HCT116 (cell line): ENCODE measurements around the gene TRIM69. TPM values are rescaled to one million over a fixed set of nuclear protein-coding genes. Genes with fewer than 3 reads are reported as not detected.

Experiments
- ATAC-seq: fragments of 200-7000 bp; cut with Tn5 transposase; 2 replicates; pipeline ENCODE4 v1.9.1; 2020; ENCODE audit warnings: mild to moderate bottlenecking, moderate library complexity
- BruUV-seq: library from RNA; stranded (reverse); fragments of 400-500 nt; replicated peaks from 2 replicates; lab custom pipeline; 2021; lab: Mats Ljungman, UMichigan
- CTCF ChIA-PET: fragments of 300-600 bp; sonication (Branson Sonifier 250); formaldehyde crosslinking; loops from one replicate; lab custom pipeline; 2021; ENCODE audit warnings: antibody characterized with exemption; lab: Charles Lee
- POLR2A ChIA-PET: fragments of 300-600, 350-600 bp; sonication (Branson Sonifier 250); formaldehyde crosslinking; loops from one replicate; lab custom pipeline; 2021; ENCODE audit warnings: antibody characterized with exemption; lab: Charles Lee
- RAD21 ChIA-PET, 2 experiments: fragments of 300-600 bp; sonication (Branson Sonifier 250); formaldehyde crosslinking; loops; one replicate each; lab custom pipeline; 2023; ENCODE audit warnings: low total read pairs in 2 of 2; ENCODE audit not compliant: uncharacterized antibody in 2 of 2, unreplicated experiment in 2 of 2, low non-redundant PET in 1 of 2; lab: Charles Lee
- DNase-seq: peaks from one replicate; pipeline ENCODE4 v3.0.0-alpha.2; 2010; ENCODE audit warnings: low read depth, low spot score
- H2AFZ ChIP-seq: fragments of 200-600 bp; shearing (Covaris generic), sonication (generic); 2 replicates; pipeline ENCODE4 v1.6.1; 2017; ENCODE audit warnings: low read depth, mixed run types, mixed read lengths, antibody characterized with exemption, low read length; ENCODE audit not compliant: poor library complexity, severe bottlenecking
- H3K27ac ChIP-seq: 2 replicates; pipeline ENCODE4 v1.5.1; 2012; ENCODE audit warnings: low read depth, low read length
- H3K27me3 ChIP-seq: fragments of 200-600 bp; sonication (generic); 2 replicates; pipeline ENCODE4 v1.6.1; 2016; ENCODE audit warnings: mixed run types, low read length, mixed read lengths; ENCODE audit not compliant: insufficient read depth
- H3K36me3 ChIP-seq, 2 experiments: fragments of 200-500 bp in 1 of 2; fragments of 200-600 bp in 1 of 2; sonication (Bioruptor generic) in 1 of 2; sonication (generic) in 1 of 2; 2 replicates each; pipeline versions ENCODE4 v1.5.1 to v1.6.1; 2014 to 2016; ENCODE audit warnings: low read length in 2 of 2, inconsistent platforms in 1 of 2, mixed read lengths in 1 of 2, mixed run types in 1 of 2; ENCODE audit not compliant: insufficient read depth in 2 of 2, control insufficient read depth in 1 of 2
- H3K4me1 ChIP-seq, 2 experiments: fragments of 200-600 bp in 1 of 2; sonication (generic) in 1 of 2; 2 replicates each; pipeline versions ENCODE4 v1.5.1 to v1.6.1; 2012 to 2017; ENCODE audit warnings: low read length in 2 of 2, inconsistent platforms in 1 of 2, mild to moderate bottlenecking in 1 of 2, mixed read lengths in 1 of 2, mixed run types in 1 of 2, moderate library complexity in 1 of 2; ENCODE audit not compliant: insufficient read depth in 2 of 2, control insufficient read depth in 1 of 2
- H3K4me2 ChIP-seq: fragments of 200-600 bp; sonication (generic); 2 replicates; pipeline ENCODE4 v1.6.1; 2017; ENCODE audit warnings: mixed run types, low read length, mixed read lengths
- H3K4me3 ChIP-seq, 2 experiments: fragments of 200-600 bp in 1 of 2; sonication (generic) in 1 of 2; replicated peaks in 1 of 2; 2 replicates each; pipeline ENCODE4 v1.5.1; 2011 to 2016; ENCODE audit warnings: low read length in 2 of 2, control low read depth in 1 of 2, low read depth in 1 of 2, mild to moderate bottlenecking in 1 of 2, mixed read lengths in 1 of 2, mixed run types in 1 of 2
- H3K79me2 ChIP-seq: fragments of 200-600 bp; sonication (generic); 2 replicates; pipeline ENCODE4 v1.6.1; 2017; ENCODE audit warnings: mild to moderate bottlenecking, mixed run types, low read length, moderate library complexity, mixed read lengths; ENCODE audit not compliant: insufficient read depth
- H3K9ac ChIP-seq: fragments of 200-600 bp; sonication (generic); 2 replicates; pipeline ENCODE4 v1.6.1; 2016; ENCODE audit warnings: low read length, mixed read lengths
- H3K9me2 ChIP-seq: fragments of 200-600 bp; sonication (generic), shearing (Covaris generic); 2 replicates; pipeline ENCODE4 v1.6.1; 2017; ENCODE audit warnings: mixed run types, mild to moderate bottlenecking, moderate library complexity; ENCODE audit not compliant: insufficient read depth
- H3K9me3 ChIP-seq, 2 experiments: fragments of 200-500 bp in 1 of 2; fragments of 200-600 bp in 1 of 2; sonication (Bioruptor generic) in 1 of 2; sonication (generic) in 1 of 2; 2 replicates each; pipeline ENCODE4 v1.6.1; 2014 to 2017; ENCODE audit warnings: low read length in 2 of 2, mixed read lengths in 2 of 2, inconsistent platforms in 1 of 2, low read depth in 1 of 2, mild to moderate bottlenecking in 1 of 2, mixed run types in 1 of 2, moderate library complexity in 1 of 2; ENCODE audit not compliant: control insufficient read depth in 1 of 2, insufficient read depth in 1 of 2
- H4K20me1 ChIP-seq: fragments of 200-600 bp; sonication (generic), shearing (Covaris generic); 2 replicates; pipeline ENCODE4 v1.6.1; 2017; ENCODE audit warnings: mixed run types, mild to moderate bottlenecking, moderate library complexity; ENCODE audit not compliant: insufficient read depth
- CBX3 ChIP-seq: IDR thresholded peaks from 2 replicates; pipeline ENCODE4 v1.6.1; 2012; ENCODE audit warnings: low read depth
- CEBPB ChIP-seq: IDR thresholded peaks from 2 replicates; pipeline ENCODE4 v1.6.1; 2012; ENCODE audit warnings: low read depth
- CTCF ChIP-seq, 3 experiments: fragments of 200-600 bp in 1 of 3; sonication (generic) in 1 of 3; IDR thresholded peaks in 2 of 3; conservative IDR thresholded peaks in 1 of 3; 2 replicates each; pipeline ENCODE4 v1.5.1; 2012 to 2017; ENCODE audit warnings: low read depth in 2 of 3, low read length in 2 of 3, antibody characterized with exemption in 1 of 3, borderline replicate concordance in 1 of 3, control low read depth in 1 of 3, mild to moderate bottlenecking in 1 of 3, mixed read lengths in 1 of 3, mixed run types in 1 of 3, moderate library complexity in 1 of 3; ENCODE audit not compliant: insufficient read depth in 1 of 3
- EGR1 ChIP-seq: IDR thresholded peaks from 2 replicates; pipeline ENCODE4 v1.6.1; 2012; ENCODE audit warnings: low read depth
- ELF1 ChIP-seq: IDR thresholded peaks from 2 replicates; pipeline ENCODE4 v1.6.1; 2012; ENCODE audit warnings: low read depth, borderline replicate concordance
- EZH2 ChIP-seq: fragments of 200-600 bp; sonication (generic); IDR thresholded peaks from 2 replicates; pipeline ENCODE4 v1.6.1; 2017; ENCODE audit warnings: antibody characterized with exemption, mixed run types
- EZH2phosphoT487 ChIP-seq: fragments of 200-600 bp; IDR thresholded peaks from 2 replicates; pipeline ENCODE4 v1.6.1; 2018; ENCODE audit warnings: antibody characterized with exemption, borderline replicate concordance
- FOSL1 ChIP-seq: IDR thresholded peaks from 2 replicates; pipeline ENCODE4 v1.6.1; 2012; ENCODE audit warnings: low read depth
- JUND ChIP-seq: IDR thresholded peaks from 2 replicates; pipeline ENCODE4 v1.6.1; 2012
- MAX ChIP-seq: IDR thresholded peaks from 2 replicates; pipeline ENCODE4 v1.6.1; 2012
- POLR2A ChIP-seq: IDR thresholded peaks from 2 replicates; pipeline ENCODE4 v1.7.0; 2011; ENCODE audit warnings: borderline replicate concordance; ENCODE audit not compliant: insufficient read depth, insufficient read length; ENCODE audit errors: extremely low read depth
- POLR2AphosphoS5 ChIP-seq: IDR thresholded peaks from 2 replicates; pipeline ENCODE4 v1.6.1; 2011; ENCODE audit warnings: mild to moderate bottlenecking, low read depth, low read length, moderate library complexity
- RAD21 ChIP-seq: IDR thresholded peaks from 2 replicates; pipeline ENCODE4 v1.6.1; 2012; ENCODE audit warnings: low read depth, mild to moderate bottlenecking
- REST ChIP-seq: IDR thresholded peaks from 2 replicates; pipeline ENCODE4 v1.6.1; 2012; ENCODE audit warnings: low read depth
- SIN3A ChIP-seq: IDR thresholded peaks from 2 replicates; pipeline ENCODE4 v1.6.1; 2012; ENCODE audit warnings: low read depth
- TCF7L2 ChIP-seq: IDR thresholded peaks from 2 replicates; pipeline ENCODE4 v1.7.0; 2011; ENCODE audit warnings: borderline replicate concordance, inconsistent platforms; ENCODE audit not compliant: insufficient read depth, insufficient read length; ENCODE audit errors: extremely low read depth
- YY1 ChIP-seq: IDR thresholded peaks from 2 replicates; pipeline ENCODE4 v1.6.1; 2011; ENCODE audit warnings: low read length, low read depth, moderate library complexity, mild to moderate bottlenecking; ENCODE audit not compliant: insufficient replicate concordance; ENCODE audit errors: extremely low read depth
- ZBTB33 ChIP-seq: IDR thresholded peaks from 2 replicates; pipeline ENCODE4 v1.6.1; 2011; ENCODE audit warnings: mild to moderate bottlenecking, low read length, moderate library complexity; ENCODE audit not compliant: insufficient replicate concordance; ENCODE audit errors: extremely low read depth
- ZNF274 ChIP-seq: fragments of 200-500 bp; sonication (Bioruptor generic); IDR thresholded peaks from 2 replicates; pipeline ENCODE4 v1.6.1; 2014; ENCODE audit warnings: mild to moderate bottlenecking, low read depth, low read length, inconsistent platforms
- intact Hi-C: fragments of 100-400 bp; cut with micrococcal nuclease; formaldehyde crosslinking; loops from 2 replicates; pipeline ENCODE4 v1.10.0; 2022
- total RNA-seq: library from RNA; stranded (reverse); gene quantifications from one replicate; pipeline ENCODE4 v1.2.1, GENCODE V29; 2021; ENCODE audit not compliant: unreplicated experiment

Gene TRIM69
- total RNA-seq, 1 experiment from 2014 or later = 13.0 TPM

- DNase-seq (no peak), ATAC-seq (no peak)
- no peaks in the 10 kb centered on the region for H3K36me3 ChIP-seq
- H3K27me3 ChIP-seq = no peaks in the 10 kb centered on the region
- H3K27ac ChIP-seq = no peak overlapping the region
- H3K4me2 ChIP-seq = peak overlapping the region; percentile 22; the same call in 1 of the 2 replicates
- ChIA-PET CTCF (interaction anchor here (1.0 kb wide), 1 partner anchor 13 kb away, joined by 3 read pairs; no protein-coding TSS in a partner anchor), RAD21 (no interaction called here), POLR2A (no interaction called here)
- intact Hi-C loops = no loop called here
- no peaks in the 10 kb centered on the region for H4K20me1 ChIP-seq
- no peak overlapping the region for H3K4me3 ChIP-seq
- H3K9ac ChIP-seq = no peak overlapping the region
- H2AFZ ChIP-seq = no peak overlapping the region
- no TSS peak for BruUV-seq
- no peak for TF ChIP-seq FOSL1
- TF ChIP-seq CBX3 = no peak
- TF ChIP-seq ELF1 = no peak
- no peak for TF ChIP-seq EZH2phosphoT487
- no peak for TF ChIP-seq MAX
- TF ChIP-seq JUND = no peak
- no peak for TF ChIP-seq RAD21
- TF ChIP-seq CEBPB = no peak
- TF ChIP-seq EZH2 = no peak
- TF ChIP-seq REST = no peak
- no peak for TF ChIP-seq CTCF (IDR thresholded peaks at IDR 0.05 in 2 of 3, conservative IDR thresholded peaks at IDR 0.05 in 1 of 3; ENCODE audit: borderline replicate concordance in 1 of 3, insufficient read depth in 1 of 3, low read depth in 2 of 3, low read length in 2 of 3)
- no peak for TF ChIP-seq ZNF274
- no peak for TF ChIP-seq ZBTB33
- TF ChIP-seq EGR1 = no peak
- no peak for TF ChIP-seq POLR2AphosphoS5
- TF ChIP-seq YY1 = no peak
- TF ChIP-seq SIN3A = no peak
- TF ChIP-seq POLR2A = no peak
- no peak for TF ChIP-seq TCF7L2
- H3K9me2 ChIP-seq = no peaks in the 10 kb centered on the region
- H3K79me2 ChIP-seq = no peaks in the 10 kb centered on the region
- no peaks in the 10 kb centered on the region for H3K9me3 ChIP-seq
- H3K4me1 ChIP-seq = peaks cover 0 to 9% of the 10 kb centered on the region in 2 experiments; a peak in 2 of 4 replicates
These were observed 75.7 kb downstream of the TRIM69 start for GRCh38 chr15:44812029-44812517.
